Measurements from ENCODE around the gene NUP188.
A peak's percentile ranks its signal among the peaks of the same experiment; 100 is the strongest.

Gene NUP188

DNA sequence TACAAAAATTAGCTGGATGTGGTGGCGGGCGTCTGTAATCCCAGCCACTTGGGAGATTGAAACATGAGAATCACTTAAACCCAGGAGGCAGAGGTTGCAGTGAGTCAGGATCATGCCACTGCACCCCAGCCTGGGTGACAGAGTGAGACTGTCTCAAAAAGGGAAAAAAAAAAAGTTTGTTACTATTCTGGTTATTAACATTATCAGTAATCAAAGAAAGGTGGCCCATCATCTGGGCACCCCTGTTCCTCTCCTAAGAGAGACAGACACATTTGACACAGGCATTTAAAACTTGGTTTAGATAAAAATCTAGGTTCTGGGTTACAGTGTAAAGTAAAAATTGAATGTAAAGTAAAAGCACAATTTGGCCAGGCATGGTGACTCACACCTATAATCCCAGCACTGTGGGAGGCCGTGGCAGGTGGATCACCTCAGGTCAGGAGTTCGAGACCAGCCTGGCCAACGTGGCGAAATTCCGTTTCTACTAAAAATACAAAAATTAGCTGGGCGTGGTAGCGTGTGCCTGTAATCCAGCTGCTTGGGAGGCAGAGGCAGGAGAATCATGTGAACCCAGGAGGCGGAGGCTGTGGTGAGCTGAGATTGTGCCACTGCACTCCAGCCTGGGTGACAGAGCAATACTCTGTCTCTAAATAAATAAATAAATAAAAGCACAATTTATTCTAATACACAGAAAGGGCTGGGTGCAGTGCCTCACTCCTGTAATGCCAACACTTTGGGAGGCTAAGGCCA is 43.5 kb upstream of the NUP188 start (continued):
- 0 out of 2 replicates have a peak, but pooled peaks have one; percentile 21 for TF ChIP-seq KLF8 (tag by site-specific recombination; IDR thresholded peaks at IDR 0.05)
- peak; percentile 46; the same call in 1 of the 2 replicates for TF ChIP-seq BCL11A (tag by site-specific recombination; IDR thresholded peaks at IDR 0.05; ENCODE audit: low read depth)
- TF ChIP-seq, protein P1, sequence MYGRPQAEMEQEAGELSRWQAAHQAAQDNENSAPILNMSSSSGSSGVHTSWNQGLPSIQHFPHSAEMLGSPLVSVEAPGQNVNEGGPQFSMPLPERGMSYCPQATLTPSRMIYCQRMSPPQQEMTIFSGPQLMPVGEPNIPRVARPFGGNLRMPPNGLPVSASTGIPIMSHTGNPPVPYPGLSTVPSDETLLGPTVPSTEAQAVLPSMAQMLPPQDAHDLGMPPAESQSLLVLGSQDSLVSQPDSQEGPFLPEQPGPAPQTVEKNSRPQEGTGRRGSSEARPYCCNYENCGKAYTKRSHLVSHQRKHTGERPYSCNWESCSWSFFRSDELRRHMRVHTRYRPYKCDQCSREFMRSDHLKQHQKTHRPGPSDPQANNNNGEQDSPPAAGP (tag by site-specific recombination; IDR thresholded peaks at IDR 0.05), result no peak
- TF ChIP-seq ZNF266 (tag by site-specific recombination; IDR thresholded peaks at IDR 0.05; ENCODE audit: low read depth), result no peak
- no peak for TF ChIP-seq ZNF48 (tag by site-specific recombination; IDR thresholded peaks at IDR 0.05)
- TF ChIP-seq ZFP41 (tag by site-specific recombination; IDR thresholded peaks at IDR 0.05; ENCODE audit: borderline replicate concordance), result no peak
- TF ChIP-seq, protein P2, sequence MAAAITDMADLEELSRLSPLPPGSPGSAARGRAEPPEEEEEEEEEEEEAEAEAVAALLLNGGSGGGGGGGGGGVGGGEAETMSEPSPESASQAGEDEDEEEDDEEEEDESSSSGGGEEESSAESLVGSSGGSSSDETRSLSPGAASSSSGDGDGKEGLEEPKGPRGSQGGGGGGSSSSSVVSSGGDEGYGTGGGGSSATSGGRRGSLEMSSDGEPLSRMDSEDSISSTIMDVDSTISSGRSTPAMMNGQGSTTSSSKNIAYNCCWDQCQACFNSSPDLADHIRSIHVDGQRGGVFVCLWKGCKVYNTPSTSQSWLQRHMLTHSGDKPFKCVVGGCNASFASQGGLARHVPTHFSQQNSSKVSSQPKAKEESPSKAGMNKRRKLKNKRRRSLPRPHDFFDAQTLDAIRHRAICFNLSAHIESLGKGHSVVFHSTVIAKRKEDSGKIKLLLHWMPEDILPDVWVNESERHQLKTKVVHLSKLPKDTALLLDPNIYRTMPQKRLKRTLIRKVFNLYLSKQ (tag by site-specific recombination; IDR thresholded peaks at IDR 0.05; ENCODE audit: borderline replicate concordance), result no peak
- TF ChIP-seq OVOL3 (tag by site-specific recombination; IDR thresholded peaks at IDR 0.05), result no peak
- no peak for TF ChIP-seq ZBTB1 (tag by site-specific recombination; IDR thresholded peaks at IDR 0.05)
- TF ChIP-seq, protein P3, sequence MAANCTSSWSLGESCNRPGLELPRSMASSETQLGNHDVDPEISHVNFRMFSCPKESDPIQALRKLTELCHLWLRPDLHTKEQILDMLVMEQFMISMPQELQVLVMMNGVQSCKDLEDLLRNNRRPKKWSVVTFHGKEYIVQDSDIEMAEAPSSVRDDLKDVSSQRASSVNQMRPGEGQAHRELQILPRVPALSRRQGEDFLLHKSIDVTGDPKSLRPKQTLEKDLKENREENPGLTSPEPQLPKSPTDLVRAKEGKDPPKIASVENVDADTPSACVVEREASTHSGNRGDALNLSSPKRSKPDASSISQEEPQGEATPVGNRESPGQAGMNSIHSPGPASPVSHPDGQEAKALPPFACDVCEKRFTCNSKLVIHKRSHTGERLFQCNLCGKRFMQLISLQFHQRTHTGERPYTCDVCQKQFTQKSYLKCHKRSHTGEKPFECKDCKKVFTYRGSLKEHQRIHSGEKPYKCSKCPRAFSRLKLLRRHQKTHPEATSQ (tag by site-specific recombination; IDR thresholded peaks at IDR 0.05), result no peak
- 0 out of 2 replicates have a peak, but pooled peaks have one; percentile 10 for TF ChIP-seq ZNF600 (tag by site-specific recombination; IDR thresholded peaks at IDR 0.05)
- TF ChIP-seq, protein P4, sequence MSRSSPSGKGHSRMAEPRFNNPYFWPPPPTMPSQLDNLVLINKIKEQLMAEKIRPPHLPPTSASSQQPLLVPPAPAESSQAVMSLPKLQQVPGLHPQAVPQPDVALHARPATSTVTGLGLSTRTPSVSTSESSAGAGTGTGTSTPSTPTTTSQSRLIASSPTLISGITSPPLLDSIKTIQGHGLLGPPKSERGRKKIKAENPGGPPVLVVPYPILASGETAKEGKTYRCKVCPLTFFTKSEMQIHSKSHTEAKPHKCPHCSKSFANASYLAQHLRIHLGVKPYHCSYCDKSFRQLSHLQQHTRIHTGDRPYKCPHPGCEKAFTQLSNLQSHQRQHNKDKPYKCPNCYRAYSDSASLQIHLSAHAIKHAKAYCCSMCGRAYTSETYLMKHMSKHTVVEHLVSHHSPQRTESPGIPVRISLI (tag by site-specific recombination; IDR thresholded peaks at IDR 0.05), result peak; percentile 81
- TF ChIP-seq, protein P5, sequence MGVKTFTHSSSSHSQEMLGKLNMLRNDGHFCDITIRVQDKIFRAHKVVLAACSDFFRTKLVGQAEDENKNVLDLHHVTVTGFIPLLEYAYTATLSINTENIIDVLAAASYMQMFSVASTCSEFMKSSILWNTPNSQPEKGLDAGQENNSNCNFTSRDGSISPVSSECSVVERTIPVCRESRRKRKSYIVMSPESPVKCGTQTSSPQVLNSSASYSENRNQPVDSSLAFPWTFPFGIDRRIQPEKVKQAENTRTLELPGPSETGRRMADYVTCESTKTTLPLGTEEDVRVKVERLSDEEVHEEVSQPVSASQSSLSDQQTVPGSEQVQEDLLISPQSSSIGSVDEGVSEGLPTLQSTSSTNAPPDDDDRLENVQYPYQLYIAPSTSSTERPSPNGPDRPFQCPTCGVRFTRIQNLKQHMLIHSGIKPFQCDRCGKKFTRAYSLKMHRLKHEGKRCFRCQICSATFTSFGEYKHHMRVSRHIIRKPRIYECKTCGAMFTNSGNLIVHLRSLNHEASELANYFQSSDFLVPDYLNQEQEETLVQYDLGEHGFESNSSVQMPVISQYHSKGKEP (tag by site-specific recombination; IDR thresholded peaks at IDR 0.05), result no peak
- TF ChIP-seq SP2 (tag by site-specific recombination; IDR thresholded peaks at IDR 0.05), result no peak
- TF ChIP-seq ZNF366 (tag by site-specific recombination; conservative IDR thresholded peaks at IDR 0.05), result peak; percentile 55
- TF ChIP-seq ZNF76 (tag by site-specific recombination; IDR thresholded peaks at IDR 0.05; ENCODE audit: borderline replicate concordance, low read depth), result no peak
- TF ChIP-seq ZNF660 (tag by site-specific recombination; IDR thresholded peaks at IDR 0.05), result no peak
- no peak for TF ChIP-seq ZNF521 (tag by site-specific recombination; IDR thresholded peaks at IDR 0.05)

DNA sequence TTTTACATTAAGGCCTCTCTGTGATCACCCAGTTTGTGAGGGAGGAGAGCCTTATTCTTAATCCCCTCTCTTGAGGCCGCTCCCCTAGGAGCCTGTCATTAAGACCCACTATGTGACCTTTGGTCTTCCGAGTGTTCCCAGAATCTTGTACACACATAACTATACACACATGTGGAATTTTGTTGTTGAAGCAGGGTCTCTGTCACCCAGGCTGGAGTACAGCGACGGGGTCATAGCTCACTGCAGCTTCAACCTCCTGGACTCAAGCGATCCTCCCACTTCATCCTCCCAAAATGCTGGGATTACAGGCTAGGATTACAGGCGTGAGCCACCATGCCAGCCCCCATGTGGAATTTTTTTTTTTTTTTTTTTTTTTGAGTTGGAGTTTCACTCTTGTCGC is 41.5 kb upstream of the NUP188 start:
- TF ChIP-seq ZSCAN16 (tag by site-specific recombination; IDR thresholded peaks at IDR 0.05), result no peak
- no peak for TF ChIP-seq ZNF37A (tag by site-specific recombination; IDR thresholded peaks at IDR 0.05)
- ChIA-PET POLR2A (interaction anchor here (0.6 kb wide), 1 partner anchor 37 kb away, joined by 4 read pairs; no protein-coding TSS in a partner anchor), CTCF (interaction anchor here (0.6 to 1.1 kb wide), 2 partner anchors 11 to 127 kb away, joined by 3 read pairs; no protein-coding TSS in a partner anchor)
- no peaks in the 10 kb centered on the region for H3K9me3 ChIP-seq (ENCODE audit: control insufficient read depth, insufficient read depth, low read depth, low read length)
- H3K4me1 ChIP-seq (ENCODE audit: control insufficient read depth, insufficient read depth, low read length), result no peaks in the 10 kb centered on the region
- H3K36me3 ChIP-seq (ENCODE audit: control insufficient read depth in 2 of 2, insufficient read depth in 1 of 2, low read length in 2 of 2), result peaks cover 0 to 45% of the 10 kb centered on the region in 2 experiments; a peak in 1 of 3 replicates
- H3K4me3 ChIP-seq (ENCODE audit: low read depth, low read length), result no peak overlapping the region
- H3K27ac ChIP-seq (ENCODE audit: extremely low read depth, low read depth, low read length), result no peak overlapping the region

Data from HEK293 (cell line).